Hippocampal formation (tissue), 2 donors: ENCODE results near the gene UBE2Q2.
"Not testable (repeated sequence)": the region's sequence is repeated elsewhere in the genome, so short reads cannot be mapped to it uniquely, and the experiment has no call there.

Experiments
- DNase-seq, 2 donors: peaks; one replicate each; lab custom pipeline; 2025; lab: John Stamatoyannopoulos, UW

The UBE2Q2 gene

DNA sequence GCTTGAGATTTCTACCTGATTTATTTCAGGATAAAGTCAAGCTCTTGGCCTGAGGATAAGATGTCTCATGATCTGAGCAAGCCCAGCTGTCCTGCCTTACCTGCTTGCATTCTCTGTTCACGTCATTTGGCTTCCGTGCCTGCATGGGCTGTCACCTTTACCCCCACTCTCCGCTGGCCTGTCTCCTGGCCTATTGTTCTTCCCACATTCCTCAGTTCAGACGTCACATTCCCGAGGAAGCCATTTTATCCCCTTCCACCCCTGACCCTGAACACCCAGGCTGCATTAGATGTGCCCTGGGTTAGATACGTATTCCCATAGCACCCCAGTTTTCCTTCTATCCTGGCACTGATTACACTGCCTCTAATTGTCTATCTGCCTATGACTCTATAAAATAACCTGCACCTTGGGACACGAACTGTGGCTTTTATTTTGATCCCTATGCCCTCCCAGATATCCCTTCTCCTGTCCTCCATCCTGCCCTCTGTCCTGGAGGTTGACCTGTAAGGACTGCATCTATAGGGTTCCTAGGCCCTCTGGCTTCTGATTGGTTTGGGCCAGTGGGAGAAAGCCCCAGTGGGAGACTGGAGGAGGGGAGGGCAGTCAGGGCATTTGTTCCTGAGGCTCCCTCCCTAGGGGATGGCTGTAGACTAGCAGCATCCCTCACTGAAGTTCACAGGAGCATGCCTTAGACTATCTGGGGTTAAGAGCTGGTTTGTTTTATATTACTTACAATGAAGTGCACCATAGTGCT lies 19.2 kb upstream of the UBE2Q2 start:
- DNase-seq = no peak

DNA sequence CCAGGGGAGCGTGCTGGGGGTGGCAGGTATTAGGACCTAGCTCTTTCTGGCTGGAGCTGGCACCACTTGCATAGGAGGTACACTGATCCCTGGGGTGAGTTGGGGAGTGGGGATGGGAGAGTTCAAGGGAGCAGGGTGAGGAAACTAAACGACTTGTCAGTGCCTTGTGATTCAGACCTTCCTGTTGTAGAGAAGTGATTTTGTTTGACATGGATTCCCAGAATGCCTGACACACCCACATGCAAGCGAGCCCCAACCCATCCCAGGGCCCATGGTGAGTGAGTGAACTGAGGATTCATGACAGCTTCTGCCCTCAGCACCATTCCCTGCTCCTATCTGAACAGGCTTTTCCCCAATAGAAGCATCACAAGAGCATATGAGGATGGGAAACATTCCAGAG lies 15.6 kb upstream of the UBE2Q2 start:
- DNase-seq = no peak

DNA sequence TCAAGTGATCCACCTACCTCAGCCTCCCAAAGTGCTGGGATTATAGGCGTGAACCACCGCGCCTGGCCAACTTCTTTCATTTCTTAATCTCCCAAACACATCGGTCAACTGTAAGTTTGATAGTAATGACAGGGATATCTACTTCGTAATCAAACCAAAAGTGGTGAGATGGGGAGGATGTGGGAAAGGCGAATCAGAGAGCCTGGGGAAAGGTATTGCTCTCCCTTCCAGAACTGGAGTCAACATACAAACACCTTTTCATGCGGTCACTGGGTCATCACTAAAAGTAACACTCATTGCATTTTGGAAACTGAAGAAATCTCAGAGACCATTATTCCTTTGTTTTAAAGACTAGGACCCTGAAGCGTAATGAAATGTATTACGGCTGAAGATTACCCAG lies 14.8 kb upstream of the UBE2Q2 start:
- DNase-seq = no peak

DNA sequence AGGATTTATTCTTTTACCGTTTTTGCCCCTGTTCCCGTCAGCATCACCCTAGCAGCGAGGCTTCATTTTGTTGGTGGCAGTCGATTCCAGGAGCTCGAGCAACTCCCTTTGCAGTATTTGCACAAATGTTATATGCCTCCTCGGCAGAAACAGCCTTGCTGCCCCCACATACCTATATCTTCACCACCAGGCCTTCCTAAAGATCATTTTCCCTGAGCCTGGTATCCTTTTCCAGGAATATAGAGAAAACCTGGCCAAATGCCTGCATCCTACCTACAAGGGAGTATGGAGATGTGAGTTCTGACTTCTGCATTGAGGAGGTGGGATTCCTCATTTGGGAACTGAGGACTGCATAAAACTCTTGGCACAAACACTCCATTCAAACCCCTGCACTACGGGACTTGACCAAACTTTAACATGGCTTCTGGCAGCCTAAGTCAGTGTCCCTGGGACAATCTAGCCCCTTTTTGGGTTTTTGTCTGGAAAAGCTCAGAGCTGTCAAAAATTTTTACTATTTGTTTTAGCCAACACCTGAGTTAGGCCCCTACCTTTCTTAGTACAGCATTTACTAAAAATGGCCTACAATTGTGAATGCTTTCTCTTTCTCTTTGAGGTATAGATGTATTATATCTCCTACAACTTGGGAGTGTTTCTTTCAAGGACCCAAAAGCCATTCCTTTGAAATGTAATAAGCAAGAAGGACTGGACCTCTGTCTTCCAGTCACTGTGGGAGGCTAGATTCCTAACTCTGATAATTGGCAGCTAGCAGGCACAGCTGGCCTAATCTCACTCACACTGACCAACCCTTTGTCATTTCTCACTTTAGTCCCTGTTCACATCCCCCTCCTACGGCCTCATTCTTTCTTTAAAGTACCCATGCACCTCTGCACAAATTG lies 12.1 kb upstream of the UBE2Q2 start:
- no peak for DNase-seq

GRCh38 chr15:75831806-75832102 lies 11.5 kb upstream of the UBE2Q2 start:
- DNase-seq = no peak

DNA sequence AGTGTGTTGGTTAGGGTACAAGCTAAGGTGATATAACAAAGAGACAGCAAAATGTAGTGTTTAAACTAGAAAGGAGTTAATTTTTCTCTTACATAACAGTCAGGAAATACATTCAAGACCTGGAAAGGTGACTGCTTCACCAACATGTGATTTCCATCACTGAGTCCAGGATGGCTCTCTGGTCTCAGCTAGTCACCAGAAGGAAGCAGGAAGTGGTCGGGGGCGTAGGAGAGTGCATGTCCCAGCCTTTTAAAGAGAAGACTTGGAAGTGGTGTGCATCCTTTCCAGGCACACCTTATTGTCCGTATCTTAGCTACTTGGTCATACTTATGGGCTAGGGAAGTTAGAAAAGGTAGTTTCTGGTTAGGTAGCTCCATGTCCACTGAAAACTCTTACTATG lies 11.1 kb upstream of the UBE2Q2 start:
- no peak for DNase-seq

DNA sequence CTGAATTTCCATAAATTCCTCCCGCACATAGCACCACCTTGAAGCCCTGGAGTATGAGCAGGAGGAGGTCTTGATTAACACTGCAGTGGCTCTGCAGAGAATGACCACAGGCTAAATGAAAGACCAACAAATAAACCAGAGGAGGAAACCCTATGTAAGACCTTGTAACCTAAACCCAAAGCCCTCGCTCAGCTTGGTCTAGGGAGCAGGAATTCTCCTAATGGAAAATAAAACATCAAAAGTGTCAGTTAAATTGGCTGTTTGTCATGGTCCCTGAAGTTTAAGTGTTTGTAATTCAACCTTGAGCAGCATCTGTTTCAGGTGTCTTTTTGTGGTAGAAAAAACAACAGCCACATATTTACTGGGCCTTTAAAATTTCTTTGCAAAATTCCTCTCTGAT lies 9.2 kb upstream of the UBE2Q2 start:
- no peak for DNase-seq

GRCh38 chr15:75835990-75836958 lies 7.0 kb upstream of the UBE2Q2 start:
- no peak for DNase-seq

DNA sequence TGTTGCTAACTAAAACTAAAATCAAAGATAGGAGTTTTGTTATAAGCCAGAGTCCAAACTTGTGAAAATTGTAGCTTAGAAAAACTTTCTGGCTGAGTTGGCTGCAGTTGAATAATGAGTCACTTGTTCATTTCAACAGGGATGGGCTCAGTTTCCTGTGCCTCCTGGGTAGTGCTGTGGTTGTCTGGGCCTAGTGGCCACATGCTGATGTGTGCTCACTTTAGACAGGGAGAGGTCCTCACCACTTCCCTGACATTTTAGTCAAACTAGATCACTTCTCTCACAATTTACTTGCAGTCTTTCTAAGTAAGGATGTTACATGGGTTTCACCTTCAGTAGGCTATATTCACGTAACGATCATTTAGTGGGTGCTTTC lies 6.3 kb upstream of the UBE2Q2 start:
- no peak for DNase-seq

DNA sequence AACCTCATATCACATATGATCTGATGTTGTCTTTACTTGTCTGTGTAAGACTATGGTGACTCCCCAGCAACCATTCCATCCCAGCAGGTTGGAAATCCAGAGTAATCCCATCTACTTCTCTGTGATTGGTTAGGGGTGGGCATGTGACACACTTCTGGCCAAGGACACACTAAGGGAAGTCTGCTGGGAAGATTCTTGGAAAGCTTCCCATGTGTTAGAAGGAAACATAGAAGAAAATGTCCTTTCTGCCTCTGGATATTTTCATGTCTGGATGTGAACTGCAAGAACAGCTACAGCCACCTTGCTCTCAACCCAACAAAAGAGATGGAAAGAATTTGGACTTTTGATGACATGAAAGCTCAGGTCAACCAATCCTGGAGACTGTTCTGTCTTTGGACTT lies 2.6 kb upstream of the UBE2Q2 start:
- DNase-seq = no peak

DNA sequence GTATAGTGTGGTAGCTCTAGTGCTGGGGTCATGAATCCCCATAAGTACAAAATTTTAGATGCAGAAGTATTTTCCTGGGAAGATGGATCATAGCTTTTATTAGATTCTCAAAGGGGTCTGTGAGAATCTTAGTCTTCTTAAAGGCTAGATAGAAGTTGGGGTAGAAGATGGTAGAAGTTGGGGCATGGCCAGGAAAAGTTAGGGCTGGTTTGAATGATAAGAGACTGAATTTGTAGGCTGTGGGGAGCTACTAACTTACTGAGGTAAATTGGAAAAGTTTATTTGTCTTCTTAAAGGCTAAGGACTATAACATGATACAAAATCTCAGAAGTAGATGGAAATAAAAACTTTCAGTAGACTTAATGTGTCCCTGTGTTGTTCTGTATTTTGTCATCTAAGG lies 1.6 kb upstream of the UBE2Q2 start:
- no peak for DNase-seq

DNA sequence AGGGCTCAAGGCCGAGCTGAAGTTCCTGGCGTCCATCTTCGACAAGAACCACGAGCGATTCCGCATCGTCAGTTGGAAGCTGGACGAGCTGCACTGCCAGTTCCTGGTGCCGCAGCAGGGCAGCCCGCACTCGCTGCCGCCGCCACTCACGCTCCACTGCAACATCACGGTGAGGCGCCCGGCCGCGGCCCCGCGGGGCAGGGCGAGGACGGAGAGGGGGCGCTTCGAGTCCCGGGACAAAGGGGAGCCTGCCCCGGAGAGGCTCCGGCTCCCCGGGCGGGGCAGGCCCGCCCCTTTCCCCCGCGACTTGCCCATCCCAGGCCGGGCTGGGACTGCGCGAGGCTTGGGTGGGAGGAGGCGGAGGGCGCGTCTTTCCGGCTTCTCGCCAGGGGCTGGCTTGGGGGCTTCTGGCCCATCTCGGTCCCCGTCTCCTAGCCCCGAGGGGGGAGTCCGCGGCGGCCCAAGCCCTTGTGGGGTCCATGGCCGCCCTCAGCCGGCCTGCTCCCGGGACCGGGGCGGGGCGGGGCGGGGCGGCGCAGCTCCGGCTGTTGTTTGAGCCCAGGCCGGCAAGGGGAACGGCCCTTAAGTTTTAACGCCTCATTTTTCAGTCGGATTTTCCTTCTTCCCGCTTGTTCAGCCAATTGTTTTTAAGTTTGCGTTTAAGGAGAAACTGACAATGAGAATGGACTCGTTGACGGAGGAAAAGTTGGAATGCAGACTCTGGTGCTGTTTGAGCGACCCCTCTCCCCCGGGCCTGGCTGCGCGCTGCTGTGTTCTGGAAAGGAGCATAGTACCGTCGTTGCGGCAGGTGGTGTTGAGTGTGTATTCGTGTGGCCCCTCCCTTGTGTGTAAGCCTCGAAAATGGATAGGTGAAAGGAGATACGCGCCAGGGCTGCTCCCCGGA lies 683 bp downstream of the UBE2Q2 start:
- DNase-seq = peak; percentile 5 to 58

DNA sequence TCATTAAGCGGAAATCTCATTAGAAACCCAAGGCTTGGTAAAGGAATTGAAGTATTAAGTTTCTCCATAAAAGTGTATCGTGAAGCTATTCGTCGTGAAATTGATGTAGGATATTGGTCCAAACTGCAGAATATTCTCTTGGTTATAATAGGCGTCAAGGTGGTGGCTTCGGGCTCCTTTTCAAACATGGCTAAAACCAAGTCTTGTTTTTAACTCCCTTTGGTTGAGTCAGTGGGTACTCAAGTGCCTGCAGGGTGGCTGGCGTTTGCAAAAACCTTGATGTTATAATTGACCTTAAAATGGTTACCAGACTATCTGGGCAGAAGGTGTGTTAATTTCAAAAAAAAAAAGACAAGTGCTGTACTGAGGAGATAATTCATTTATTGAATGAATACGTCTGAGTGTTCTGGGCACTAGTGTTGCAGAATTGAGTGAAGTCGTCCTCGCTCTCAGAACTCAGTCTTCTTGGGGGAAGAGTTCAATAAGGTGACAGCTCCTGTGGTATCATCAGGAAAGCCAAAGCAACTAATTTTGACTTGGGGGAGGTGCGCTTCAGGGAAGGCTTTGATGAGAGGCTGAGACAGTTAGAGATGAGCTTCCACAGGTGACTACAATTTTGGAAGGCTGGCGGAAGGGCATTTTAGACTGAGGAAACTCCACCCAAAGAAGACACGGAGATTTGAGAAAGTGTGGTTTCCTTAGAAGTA lies 1.5 kb downstream of the UBE2Q2 start:
- DNase-seq = no peak

GRCh38 chr15:75849167-75849566 lies 5.9 kb downstream of the UBE2Q2 start:
- no peak for DNase-seq

DNA sequence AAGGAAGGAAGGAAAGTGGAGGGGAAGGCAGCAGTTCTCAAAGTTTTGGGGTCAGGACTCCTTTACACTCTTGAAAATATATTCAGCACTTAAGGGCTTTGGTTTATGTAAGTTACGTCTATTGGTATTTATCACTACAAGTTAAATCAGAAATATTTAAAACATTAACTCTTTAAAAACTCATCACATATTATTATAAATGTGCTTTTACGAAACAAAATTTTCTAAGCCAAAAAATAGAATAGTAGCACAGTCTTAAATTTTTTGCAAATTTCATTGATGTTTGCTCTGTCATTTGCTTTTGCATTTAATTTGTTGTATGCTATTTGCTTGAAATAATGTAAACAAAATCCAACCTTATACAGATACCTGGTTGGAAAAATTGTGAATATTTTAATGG lies 7.5 kb downstream of the UBE2Q2 start:
- DNase-seq = no peak

- DNase-seq = not testable (repeated sequence)
These were observed 8.3 kb downstream of the UBE2Q2 start for GRCh38 chr15:75851566-75851965.

- DNase-seq = no peak
These were observed 14.6 kb downstream of the UBE2Q2 start for GRCh38 chr15:75857886-75858285.

DNA sequence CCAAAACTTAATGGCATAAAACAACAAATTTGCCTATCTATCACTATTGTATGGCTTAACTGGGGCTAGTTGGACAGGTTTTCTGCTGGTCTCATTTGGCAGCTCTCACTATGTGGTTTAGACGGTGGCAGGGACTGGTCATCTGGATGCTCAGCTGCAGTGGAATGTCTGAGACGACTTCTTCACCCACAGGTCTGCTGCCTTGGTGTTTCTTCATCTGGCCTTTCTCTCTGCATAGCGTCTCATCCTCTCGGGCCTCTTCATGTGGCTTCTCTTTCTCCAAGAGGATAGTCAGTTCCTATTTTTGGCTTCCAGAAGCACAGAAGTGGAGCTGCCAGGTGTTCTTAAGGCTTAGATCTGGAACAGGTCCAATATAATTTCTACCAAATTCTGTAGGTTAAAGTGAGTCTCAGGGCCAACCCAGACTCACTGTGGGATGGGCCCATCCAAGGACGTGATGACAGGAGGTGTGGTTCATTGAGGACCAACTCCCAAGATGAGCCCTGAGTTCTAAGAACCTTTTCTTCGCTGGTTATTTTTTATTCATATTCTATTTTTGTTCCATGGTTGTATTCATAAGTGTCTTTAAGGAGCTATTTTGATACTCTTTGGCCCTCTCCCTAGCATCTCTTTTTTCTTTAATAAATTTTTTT lies 18.6 kb downstream of the UBE2Q2 start:
- DNase-seq = no peak

DNA sequence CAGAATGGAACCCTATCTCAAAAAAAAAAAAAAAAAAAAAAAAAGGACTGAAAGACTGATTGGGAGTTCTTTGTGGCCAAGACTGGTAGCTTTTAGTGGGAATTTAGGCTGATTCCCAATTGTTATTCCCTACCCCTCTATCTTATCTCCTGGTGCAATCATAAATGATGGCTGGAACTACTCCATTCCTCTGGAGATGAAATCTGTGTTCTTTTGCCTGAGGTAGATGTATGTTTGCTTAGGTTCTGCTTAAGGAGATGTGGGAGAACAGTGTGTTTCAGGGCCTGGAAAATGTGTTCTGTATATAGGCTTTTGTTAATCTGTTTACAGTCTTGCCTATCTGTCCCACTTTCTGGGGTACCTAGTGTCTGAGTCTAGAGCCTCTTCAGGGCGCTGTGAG lies 19.5 kb downstream of the UBE2Q2 start:
- DNase-seq = no peak
